A549 (cell line): Measurements from ENCODE around the gene TMPRSS9. TPM values are rescaled to one million over a fixed set of nuclear protein-coding genes. Genes with fewer than 3 reads are reported as not detected.

Experiments used
- ATAC-seq, 2 experiments: fragments of 200-7000 bp in 1 of 2; fragments of >200 bp in 1 of 2; cut with Nextera tagmentation in 1 of 2; cut with Tn5 transposase in 1 of 2; 3 replicates each; pipeline versions ENCODE4 v1.8.0 to v1.9.1; 2018 to 2020; ENCODE audit warnings: mild to moderate bottlenecking in 1 of 2, moderate library complexity in 1 of 2
- CTCF ChIA-PET: fragments of 300-600 bp; sonication (Branson Sonifier 250); formaldehyde crosslinking; extraction: SDS; loops from one replicate; lab custom pipeline; 2021; ENCODE audit warnings: antibody characterized with exemption, inconsistent platforms; lab: Yijun Ruan, JAX
- POLR2A ChIA-PET: fragments of 350-600 bp; formaldehyde crosslinking; extraction: SDS; loops from one replicate; lab custom pipeline; 2021; ENCODE audit warnings: antibody characterized with exemption, inconsistent platforms; lab: Yijun Ruan, JAX
- DNase-seq, 2 experiments: peaks; one replicate each; pipeline versions ENCODE4 v3.0.0 to v3.0.0-alpha.2; 2011 to 2016; ENCODE audit warnings: low read depth in 1 of 2, low spot score in 1 of 2
- FAIRE-seq: peaks from 2 replicates; lab custom pipeline; 2011; peaks lifted over from hg19 to GRCh38; lab: Jason Lieb, UNC
- H3K27ac ChIP-seq, 2 experiments: fragments of >200 bp; sonication (Bioruptor Twin); formaldehyde crosslinking; 3 replicates each; pipeline ENCODE4 v1.5.1; 2016 to 2017
- H3K4me1 ChIP-seq: fragments of >200 bp; sonication (Bioruptor Twin); formaldehyde crosslinking; 3 replicates; pipeline ENCODE4 v1.6.1; 2016
- H3K4me2 ChIP-seq: fragments of >200 bp; sonication (Bioruptor Twin); formaldehyde crosslinking; 3 replicates; pipeline ENCODE4 v1.6.1; 2016
- H3K4me3 ChIP-seq: fragments of >200 bp; sonication (Bioruptor Twin); formaldehyde crosslinking; 3 replicates; pipeline ENCODE4 v1.5.1; 2016
- H3K9me3 ChIP-seq: fragments of >200 bp; sonication (Bioruptor Twin); formaldehyde crosslinking; 3 replicates; pipeline ENCODE4 v1.6.1; 2016
- CEBPB ChIP-seq, 2 experiments: fragments of >200 bp in 1 of 2; sonication (Bioruptor Twin) in 1 of 2; formaldehyde crosslinking in 1 of 2; IDR thresholded peaks; 2 replicates each; pipeline ENCODE4 v1.6.1; 2012 to 2016
- EHF ChIP-seq: fragments of 250-450 bp; sonication (Bioruptor Pico); IDR thresholded peaks from 2 replicates; pipeline ENCODE4 v1.5.0; 2020; ENCODE audit warnings: mild to moderate bottlenecking
- ESRRA ChIP-seq: fragments of 150-350 bp; IDR thresholded peaks from 2 replicates; pipeline ENCODE4 v1.6.1; 2014; ENCODE audit warnings: mild to moderate bottlenecking, low read length, borderline replicate concordance
- HDAC2 ChIP-seq: fragments of 200-600 bp; sonication (generic); IDR thresholded peaks from 2 replicates; pipeline ENCODE4 v1.6.1; 2016
- HES2 ChIP-seq: fragments of >200 bp; sonication (Bioruptor Twin); formaldehyde crosslinking; IDR thresholded peaks from 2 replicates; pipeline ENCODE4 v1.6.1; 2016
- HOXA7 ChIP-seq: fragments of 250-450 bp; sonication (Bioruptor Pico); IDR thresholded peaks from 2 replicates; pipeline ENCODE4 v1.5.0; 2020; ENCODE audit warnings: mild to moderate bottlenecking, moderate library complexity
- HOXB13 ChIP-seq: fragments of 250-450 bp; sonication (Bioruptor Pico); IDR thresholded peaks from 2 replicates; pipeline ENCODE4 v1.5.0; 2020; ENCODE audit warnings: low read depth, mild to moderate bottlenecking, moderate library complexity
- HOXB5 ChIP-seq: fragments of 250-450 bp; sonication (Bioruptor Pico); IDR thresholded peaks from 2 replicates; pipeline ENCODE4 v1.5.0; 2020; ENCODE audit warnings: mild to moderate bottlenecking, moderate library complexity
- JUNB ChIP-seq: fragments of >200 bp; sonication (Bioruptor Twin); formaldehyde crosslinking; IDR thresholded peaks from 2 replicates; pipeline ENCODE4 v1.6.1; 2016
- NPAS2 ChIP-seq: fragments of 250-450 bp; sonication (Bioruptor Pico); IDR thresholded peaks from 2 replicates; pipeline ENCODE4 v1.8.0; 2022; ENCODE audit warnings: mild to moderate bottlenecking, moderate library complexity, borderline replicate concordance
- POLR2A ChIP-seq: IDR thresholded peaks from 2 replicates; pipeline ENCODE4 v1.6.1; 2012; ENCODE audit warnings: mild to moderate bottlenecking, low read length
- POLR2AphosphoS2 ChIP-seq: conservative IDR thresholded peaks from 2 replicates; pipeline ENCODE4 v1.6.1; 2012; ENCODE audit warnings: low read length, improper control_type of control experiment, inconsistent platforms
- RARB ChIP-seq: fragments of 250-450 bp; sonication (Bioruptor Pico); IDR thresholded peaks from 2 replicates; pipeline ENCODE4 v1.8.0; 2021; ENCODE audit warnings: mild to moderate bottlenecking, moderate library complexity
- SREBF2 ChIP-seq: fragments of 450-650 bp; IDR thresholded peaks from 2 replicates; pipeline ENCODE4 v1.6.1; 2014; ENCODE audit warnings: mild to moderate bottlenecking, moderate library complexity
- TP53 ChIP-seq: fragments of 250-450 bp; sonication (Bioruptor Pico); IDR thresholded peaks from 2 replicates; pipeline ENCODE4 v1.5.0; 2021; ENCODE audit warnings: mild to moderate bottlenecking, moderate library complexity
- ZFP36 ChIP-seq: fragments of 450-650 bp; IDR thresholded peaks from 2 replicates; pipeline ENCODE4 v1.6.1; 2014; ENCODE audit warnings: borderline replicate concordance; ENCODE audit not compliant: partially characterized antibody
- WGBS: methylation state at CpG from one replicate; pipeline ENCODE4 v1.1.6; 2017; ENCODE audit errors: missing lambda C conversion rate; 5-methylcytosine and 5-hydroxymethylcytosine counted together
- polyA plus RNA-seq, 4 experiments: library from polyadenylated mRNA; depleted of rRNA in 3 of 4; stranded (reverse); fragments of >200 nt; fragmentation: RNase III in 1 of 4; extraction: RNeasy Plus Mini Kit Qiagen cat#74134 plus additional on column Dnase treatment in 1 of 4; gene quantifications; 2 replicates in 3 of 4; 3 replicates in 1 of 4; pipeline ENCODE4 v1.2.3, GENCODE V29; 2011 to 2017
- TF ChIP-seq, protein P1 (sequence below): fragments of >200 bp; sonication (Bioruptor Twin); formaldehyde crosslinking; IDR thresholded peaks from 3 replicates; pipeline ENCODE4 v1.6.1; 2016
- TF ChIP-seq, protein P2 (sequence below): fragments of >200 bp; sonication (Bioruptor Twin); formaldehyde crosslinking; IDR thresholded peaks from 3 replicates; pipeline ENCODE4 v1.5.1; 2016
- TF ChIP-seq, protein P3 (sequence below): fragments of 200-600 bp; sonication (generic); IDR thresholded peaks from 2 replicates; pipeline ENCODE4 v1.6.1; 2016; ENCODE audit warnings: antibody characterized with exemption, mild to moderate bottlenecking, moderate library complexity

The TMPRSS9 gene
- polyA plus RNA-seq, 2 of the 4 experiments (the other 2 are of a cell fraction) = 0.01 TPM; not detected in 1

DNA sequence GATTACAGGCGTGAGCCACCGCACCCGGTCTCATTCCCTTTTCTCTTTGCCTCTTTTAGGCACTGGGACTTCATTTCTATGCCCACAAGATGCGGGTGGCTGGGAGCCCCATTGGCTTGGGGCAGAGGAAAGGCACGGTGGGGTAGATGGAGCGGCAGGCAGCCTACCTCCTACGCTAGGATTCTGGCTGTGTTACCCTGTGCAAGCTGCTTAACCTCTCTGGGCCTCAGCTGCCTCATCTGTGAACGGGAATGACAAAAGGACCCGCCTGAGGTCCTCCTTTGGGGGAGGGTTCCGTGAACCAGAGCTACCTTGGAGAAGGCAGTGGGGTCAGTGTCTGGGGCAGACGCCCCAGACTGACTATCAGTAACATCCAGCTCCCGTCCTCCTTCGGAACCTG, 42.8 kb upstream of the TMPRSS9 start:
- DNase-seq (no peak), FAIRE-seq (no peak), ATAC-seq (no peak)
- ChIA-PET POLR2A (no interaction called here), CTCF (interaction anchor here (2.3 kb wide), 1 partner anchor 11 kb away, joined by 12 read pairs; no protein-coding TSS in a partner anchor)
- Histone ChIP-seq H3K4me3 (no peak overlapping the region), H3K4me1 (no peaks in the 10 kb centered on the region), H3K4me2 (no peak overlapping the region), H3K9me3 (peaks cover 15% of the 10 kb centered on the region; the same call in 2 of the 3 replicates), H3K27ac (no peak overlapping the region)
- WGBS = 78% methylated on average over 12 of the region's 13 CpGs
- TF ChIP-seq, protein P1, sequence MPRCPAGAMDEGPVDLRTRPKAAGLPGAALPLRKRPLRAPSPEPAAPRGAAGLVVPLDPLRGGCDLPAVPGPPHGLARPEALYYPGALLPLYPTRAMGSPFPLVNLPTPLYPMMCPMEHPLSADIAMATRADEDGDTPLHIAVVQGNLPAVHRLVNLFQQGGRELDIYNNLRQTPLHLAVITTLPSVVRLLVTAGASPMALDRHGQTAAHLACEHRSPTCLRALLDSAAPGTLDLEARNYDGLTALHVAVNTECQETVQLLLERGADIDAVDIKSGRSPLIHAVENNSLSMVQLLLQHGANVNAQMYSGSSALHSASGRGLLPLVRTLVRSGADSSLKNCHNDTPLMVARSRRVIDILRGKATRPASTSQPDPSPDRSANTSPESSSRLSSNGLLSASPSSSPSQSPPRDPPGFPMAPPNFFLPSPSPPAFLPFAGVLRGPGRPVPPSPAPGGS = no peak
- TF ChIP-seq HOXB5 (CRISPR knock-in tag) (no peak), TP53 (no peak), SREBF2 (no peak), RARB (CRISPR knock-in tag) (no peak), ESRRA (no peak), CEBPB (IDR thresholded peaks at IDR 0.05) (no peak)

DNA sequence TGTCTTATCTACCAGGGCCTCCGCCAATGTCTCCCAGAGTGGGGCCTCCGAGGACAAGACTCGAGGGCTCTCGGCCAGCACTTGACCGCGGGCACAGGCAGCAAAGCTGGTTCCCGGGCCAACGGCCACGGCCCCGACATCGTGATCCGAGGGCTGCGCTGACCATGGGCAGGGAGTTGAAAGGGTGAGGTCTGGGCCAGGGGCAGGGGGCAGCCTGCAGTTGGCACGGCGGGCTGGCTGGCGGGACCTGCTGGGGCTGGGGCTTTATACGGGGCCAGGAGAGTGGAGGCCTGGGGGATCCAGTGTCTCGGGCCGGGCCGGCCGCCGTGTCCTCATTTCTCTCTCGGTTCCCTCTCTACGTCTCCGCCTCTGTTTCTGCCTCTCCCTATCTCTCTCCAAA, 42.3 kb upstream of the TMPRSS9 start:
- no peak overlapping the region for H3K4me2 ChIP-seq
- POLR2A ChIA-PET = no interaction called here
- no peak for TF ChIP-seq SREBF2
- TF ChIP-seq, all 56 proteins: peak for 0
- H3K4me1 ChIP-seq = no peaks in the 10 kb centered on the region
- ATAC-seq (no peak), FAIRE-seq (no peak), DNase-seq (no peak)
- 87% methylated on average over 14 of the region's 25 CpGs for WGBS
- no peak overlapping the region for H3K27ac ChIP-seq
- H3K9me3 ChIP-seq = peaks cover 15% of the 10 kb centered on the region; the same call in 2 of the 3 replicates
- CTCF ChIA-PET = interaction anchor here (2.3 kb wide), 1 partner anchor 11 kb away, joined by 12 read pairs; no protein-coding TSS in a partner anchor
- no peak overlapping the region for H3K4me3 ChIP-seq

DNA sequence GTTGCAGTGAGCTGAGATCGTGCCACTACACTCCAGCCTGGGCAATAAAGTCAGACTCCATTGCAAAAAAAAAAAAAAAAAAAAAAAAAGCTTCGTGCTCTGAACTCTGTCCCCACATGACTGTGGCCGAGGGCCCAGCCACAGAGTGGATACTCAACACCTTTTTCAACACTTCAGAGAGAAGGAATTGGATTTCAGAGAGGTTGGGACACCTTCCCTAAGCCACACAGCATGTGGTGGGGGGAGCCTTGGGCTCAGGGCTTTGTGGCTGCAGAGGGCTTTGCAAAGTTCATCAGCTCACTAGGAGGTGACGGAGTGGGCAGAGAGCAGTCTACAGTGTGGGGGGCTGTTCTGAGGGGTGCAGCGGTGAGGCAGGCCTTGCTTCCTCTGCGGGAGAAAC, 41.1 kb upstream of the TMPRSS9 start:
- POLR2A ChIA-PET = no interaction called here
- no peaks in the 10 kb centered on the region for H3K4me1 ChIP-seq
- no peak overlapping the region for H3K4me2 ChIP-seq
- H3K27ac ChIP-seq = no peak overlapping the region
- no peak for ATAC-seq
- no peak overlapping the region for H3K4me3 ChIP-seq
- FAIRE-seq = no peak
- no peak for DNase-seq
- WGBS = 74% methylated on average over 3 of the region's 6 CpGs
- no peak for TF ChIP-seq EHF (CRISPR knock-in tag)
- no peak for TF ChIP-seq HOXB13 (CRISPR knock-in tag)
- TF ChIP-seq ZFP36 = peak; percentile 41
- H3K9me3 ChIP-seq = peaks cover 15% of the 10 kb centered on the region; the same call in 2 of the 3 replicates
- CTCF ChIA-PET = no interaction called here

DNA sequence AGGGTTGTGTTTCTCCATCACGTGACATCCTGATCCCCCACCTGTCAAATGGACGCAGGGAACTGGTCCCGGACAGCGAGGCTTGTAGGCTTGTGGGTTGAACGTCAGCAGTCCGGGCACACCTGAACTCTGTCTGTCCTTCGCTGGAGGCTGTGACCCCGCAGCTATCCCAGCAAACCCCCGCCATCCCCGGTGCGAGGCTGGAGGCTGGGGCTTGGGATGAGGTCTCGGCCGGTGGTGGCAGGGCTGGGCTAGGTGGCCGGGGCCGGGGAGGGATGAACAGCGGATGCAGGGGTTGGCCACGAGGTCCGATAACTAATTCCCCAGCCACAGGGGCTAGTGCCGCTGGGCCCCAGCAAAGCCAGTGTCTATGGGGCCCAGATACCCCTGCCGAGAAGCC, 40.5 kb upstream of the TMPRSS9 start:
- H3K4me1 ChIP-seq = no peaks in the 10 kb centered on the region
- no peak for DNase-seq
- ChIA-PET POLR2A (no interaction called here), CTCF (no interaction called here)
- H3K9me3 ChIP-seq = peaks cover 11% of the 10 kb centered on the region; the same call in 2 of the 3 replicates
- FAIRE-seq = no peak
- no peak overlapping the region for H3K4me3 ChIP-seq
- no peak overlapping the region for H3K27ac ChIP-seq
- no peak for TF ChIP-seq SREBF2
- TF ChIP-seq, protein P2, sequence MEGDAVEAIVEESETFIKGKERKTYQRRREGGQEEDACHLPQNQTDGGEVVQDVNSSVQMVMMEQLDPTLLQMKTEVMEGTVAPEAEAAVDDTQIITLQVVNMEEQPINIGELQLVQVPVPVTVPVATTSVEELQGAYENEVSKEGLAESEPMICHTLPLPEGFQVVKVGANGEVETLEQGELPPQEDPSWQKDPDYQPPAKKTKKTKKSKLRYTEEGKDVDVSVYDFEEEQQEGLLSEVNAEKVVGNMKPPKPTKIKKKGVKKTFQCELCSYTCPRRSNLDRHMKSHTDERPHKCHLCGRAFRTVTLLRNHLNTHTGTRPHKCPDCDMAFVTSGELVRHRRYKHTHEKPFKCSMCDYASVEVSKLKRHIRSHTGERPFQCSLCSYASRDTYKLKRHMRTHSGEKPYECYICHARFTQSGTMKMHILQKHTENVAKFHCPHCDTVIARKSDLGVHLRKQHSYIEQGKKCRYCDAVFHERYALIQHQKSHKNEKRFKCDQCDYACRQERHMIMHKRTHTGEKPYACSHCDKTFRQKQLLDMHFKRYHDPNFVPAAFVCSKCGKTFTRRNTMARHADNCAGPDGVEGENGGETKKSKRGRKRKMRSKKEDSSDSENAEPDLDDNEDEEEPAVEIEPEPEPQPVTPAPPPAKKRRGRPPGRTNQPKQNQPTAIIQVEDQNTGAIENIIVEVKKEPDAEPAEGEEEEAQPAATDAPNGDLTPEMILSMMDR = no peak
- no peak for TF ChIP-seq ESRRA
- no peak for TF ChIP-seq HOXA7 (CRISPR knock-in tag)
- TF ChIP-seq NPAS2 (CRISPR knock-in tag) = no peak
- TF ChIP-seq JUNB = no peak
- no peak for TF ChIP-seq HDAC2
- no peak for TF ChIP-seq POLR2AphosphoS2
- no peak for TF ChIP-seq POLR2A
- no peak for TF ChIP-seq HOXB13 (CRISPR knock-in tag)
- no peak for TF ChIP-seq HES2
- TF ChIP-seq, protein P3, sequence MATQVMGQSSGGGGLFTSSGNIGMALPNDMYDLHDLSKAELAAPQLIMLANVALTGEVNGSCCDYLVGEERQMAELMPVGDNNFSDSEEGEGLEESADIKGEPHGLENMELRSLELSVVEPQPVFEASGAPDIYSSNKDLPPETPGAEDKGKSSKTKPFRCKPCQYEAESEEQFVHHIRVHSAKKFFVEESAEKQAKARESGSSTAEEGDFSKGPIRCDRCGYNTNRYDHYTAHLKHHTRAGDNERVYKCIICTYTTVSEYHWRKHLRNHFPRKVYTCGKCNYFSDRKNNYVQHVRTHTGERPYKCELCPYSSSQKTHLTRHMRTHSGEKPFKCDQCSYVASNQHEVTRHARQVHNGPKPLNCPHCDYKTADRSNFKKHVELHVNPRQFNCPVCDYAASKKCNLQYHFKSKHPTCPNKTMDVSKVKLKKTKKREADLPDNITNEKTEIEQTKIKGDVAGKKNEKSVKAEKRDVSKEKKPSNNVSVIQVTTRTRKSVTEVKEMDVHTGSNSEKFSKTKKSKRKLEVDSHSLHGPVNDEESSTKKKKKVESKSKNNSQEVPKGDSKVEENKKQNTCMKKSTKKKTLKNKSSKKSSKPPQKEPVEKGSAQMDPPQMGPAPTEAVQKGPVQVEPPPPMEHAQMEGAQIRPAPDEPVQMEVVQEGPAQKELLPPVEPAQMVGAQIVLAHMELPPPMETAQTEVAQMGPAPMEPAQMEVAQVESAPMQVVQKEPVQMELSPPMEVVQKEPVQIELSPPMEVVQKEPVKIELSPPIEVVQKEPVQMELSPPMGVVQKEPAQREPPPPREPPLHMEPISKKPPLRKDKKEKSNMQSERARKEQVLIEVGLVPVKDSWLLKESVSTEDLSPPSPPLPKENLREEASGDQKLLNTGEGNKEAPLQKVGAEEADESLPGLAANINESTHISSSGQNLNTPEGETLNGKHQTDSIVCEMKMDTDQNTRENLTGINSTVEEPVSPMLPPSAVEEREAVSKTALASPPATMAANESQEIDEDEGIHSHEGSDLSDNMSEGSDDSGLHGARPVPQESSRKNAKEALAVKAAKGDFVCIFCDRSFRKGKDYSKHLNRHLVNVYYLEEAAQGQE = no peak
- no peak for TF ChIP-seq ZFP36
- WGBS = no CpG with 5 or more reads among the region's 20 CpGs
- ATAC-seq = no peak
- no peak overlapping the region for H3K4me2 ChIP-seq
